ENCODE results near the gene ENTHD1.

The ENTHD1 gene

GRCh38 chr22:39833610-39834009, 60.0 kb downstream of the ENTHD1 start:
- TF ChIP-seq CTCF (conservative IDR thresholded peaks at IDR 0.05) (no peak), ZFX (IDR thresholded peaks at IDR 0.05) (no peak)
- H3K27ac ChIP-seq: no peak overlapping the region

GRCh38 chr22:39833093-39833492, 60.5 kb downstream of the ENTHD1 start:
- no peak overlapping the region for H3K27ac ChIP-seq

GRCh38 chr22:39832627-39833074, 60.9 kb downstream of the ENTHD1 start:
- TF ChIP-seq ZFX (IDR thresholded peaks at IDR 0.05) (no peak), CTCF (conservative IDR thresholded peaks at IDR 0.05) (no peak)
- H3K27ac ChIP-seq: no peak overlapping the region

More at GRCh38 chr22:39833093-39833492, 60.5 kb downstream of the ENTHD1 start:
- TF ChIP-seq CTCF (conservative IDR thresholded peaks at IDR 0.05) (no peak), ZFX (IDR thresholded peaks at IDR 0.05) (no peak)

GRCh38 chr22:39825661-39826102, 67.9 kb downstream of the ENTHD1 start:
- TF ChIP-seq CTCF (conservative IDR thresholded peaks at IDR 0.05): no peak
- TF ChIP-seq ZFX (IDR thresholded peaks at IDR 0.05): no peak
- H3K27ac ChIP-seq: no peak overlapping the region

GRCh38 chr22:39821008-39821407, 72.6 kb downstream of the ENTHD1 start:
- TF ChIP-seq CTCF (conservative IDR thresholded peaks at IDR 0.05) (no peak), ZFX (IDR thresholded peaks at IDR 0.05) (no peak)
- no peak overlapping the region for H3K27ac ChIP-seq

- H3K27ac ChIP-seq: no peak overlapping the region
- TF ChIP-seq CTCF (conservative IDR thresholded peaks at IDR 0.05) (no peak), ZFX (IDR thresholded peaks at IDR 0.05) (no peak)
Measured at GRCh38 chr22:39820256-39820655, 73.3 kb downstream of the ENTHD1 start.

- no peak overlapping the region for H3K27ac ChIP-seq
- no peak for TF ChIP-seq CTCF (conservative IDR thresholded peaks at IDR 0.05)
- no peak for TF ChIP-seq ZFX (IDR thresholded peaks at IDR 0.05)
Measured at GRCh38 chr22:39819429-39819828, 74.1 kb downstream of the ENTHD1 start.

All from C4-2B (cell line).